ENCODE measurements around the gene PARL.

DNA sequence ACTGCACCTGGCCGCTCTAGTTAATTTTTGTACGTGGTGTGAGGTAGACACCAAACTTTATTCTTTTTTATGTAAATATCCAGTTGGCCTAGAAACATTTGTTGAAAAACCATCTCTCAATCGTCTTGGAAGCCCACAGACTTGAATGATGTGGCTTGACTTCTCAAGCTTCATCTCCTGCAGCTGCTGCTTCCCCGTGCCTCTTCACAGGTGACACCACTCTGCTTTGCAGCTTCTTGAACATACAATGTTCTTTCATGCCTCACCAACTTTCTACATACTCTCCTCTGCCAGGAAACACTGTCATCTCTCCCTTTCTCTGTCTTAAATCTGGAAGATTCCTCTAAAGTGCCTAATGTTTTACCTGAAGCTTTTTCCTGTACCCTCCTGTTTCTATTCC is 94.9 kb downstream of the PARL start:
- TF ChIP-seq JUND (CRISPR knock-in tag; IDR thresholded peaks at IDR 0.05) (no peak), IKZF1 (IDR thresholded peaks at IDR 0.05) (no peak), SNRNP70 (IDR thresholded peaks at IDR 0.05; ENCODE audit: low read depth, low read length) (no peak), GABPA (IDR thresholded peaks at IDR 0.05; ENCODE audit: low read depth, low read length) (no peak), GABPA (CRISPR knock-in tag; IDR thresholded peaks at IDR 0.05; ENCODE audit: low read depth) (no peak), EZH2 (conservative IDR thresholded peaks at IDR 0.05; ENCODE audit: low read depth, low read length) (no peak), NFRKB (IDR thresholded peaks at IDR 0.05) (no peak), ZFP82 (CRISPR knock-in tag; IDR thresholded peaks at IDR 0.05; ENCODE audit: borderline replicate concordance) (no peak)
- TF ChIP-seq, protein P1, sequence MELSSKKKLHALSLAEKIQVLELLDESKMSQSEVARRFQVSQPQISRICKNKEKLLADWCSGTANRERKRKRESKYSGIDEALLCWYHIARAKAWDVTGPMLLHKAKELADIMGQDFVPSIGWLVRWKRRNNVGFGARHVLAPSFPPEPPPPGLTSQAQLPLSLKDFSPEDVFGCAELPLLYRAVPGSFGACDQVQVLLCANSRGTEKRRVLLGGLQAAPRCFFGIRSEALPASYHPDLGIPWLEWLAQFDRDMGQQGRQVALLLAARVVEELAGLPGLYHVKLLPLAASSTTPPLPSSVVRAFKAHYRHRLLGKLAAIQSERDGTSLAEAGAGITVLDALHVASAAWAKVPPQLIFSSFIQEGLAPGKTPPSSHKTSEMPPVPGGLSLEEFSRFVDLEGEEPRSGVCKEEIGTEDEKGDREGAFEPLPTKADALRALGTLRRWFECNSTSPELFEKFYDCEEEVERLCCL (CRISPR knock-in tag; IDR thresholded peaks at IDR 0.05; ENCODE audit: borderline replicate concordance), result no peak

Measured in HepG2 (cell line).